Measurements from ENCODE around the gene RIMBP2. TPM values are rescaled to one million over a fixed set of nuclear protein-coding genes. Genes with fewer than 3 reads are reported as not detected.

The RIMBP2 gene
- total RNA-seq, 1 donor from 2014 or later: 0.99 TPM

DNA sequence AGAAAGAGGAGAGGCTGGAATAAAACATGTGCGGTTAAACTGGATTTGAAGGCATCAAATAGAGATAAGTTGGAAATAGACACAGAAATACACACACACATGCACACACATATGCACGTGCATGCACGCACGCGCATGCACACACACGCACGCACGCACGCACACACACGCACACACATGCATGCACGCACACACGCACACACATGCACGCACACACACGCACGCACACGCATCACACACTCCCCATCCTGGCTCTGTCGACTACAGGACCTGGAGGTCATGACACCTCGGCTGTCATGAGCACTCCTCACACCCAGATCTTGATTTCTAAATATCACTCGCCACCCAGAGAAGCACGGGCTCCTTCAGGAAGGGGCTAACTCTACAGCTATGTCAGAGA, 51.8 kb downstream of the RIMBP2 start:
- Histone ChIP-seq H3K36me3 (no peaks in the 10 kb centered on the region), H3K4me2 (no peak overlapping the region), H4K20me1 (ENCODE audit: low read depth) (no peaks in the 10 kb centered on the region), H3F3A (ENCODE audit: low read depth) (no peaks in the 10 kb centered on the region), H3K4me3 (no peak overlapping the region), H3K9ac (no peak overlapping the region), H2AFZ (replicated peaks) (no peak overlapping the region), H3K27ac (no peak overlapping the region), H3K79me2 (ENCODE audit: low read depth) (no peaks in the 10 kb centered on the region), H3K9me3 (ENCODE audit: low read depth) (no peaks in the 10 kb centered on the region), H3K4me1 (no peaks in the 10 kb centered on the region), H3K27me3 (no peaks in the 10 kb centered on the region)
- Mint-ChIP-seq H3K27me3 (ENCODE audit: insufficient read depth, low read depth) (no peaks in the 10 kb centered on the region), H3K27ac (no peak overlapping the region), H3K36me3 (peaks cover 2% of the 10 kb centered on the region), H3K9me3 (peaks cover 24% of the 10 kb centered on the region), H3K4me3 (no peak overlapping the region), H3K4me1 (peaks cover 8% of the 10 kb centered on the region)
- no peak for TF ChIP-seq EZH2phosphoT487 (IDR thresholded peaks at IDR 0.05)
- TF ChIP-seq, protein P1, sequence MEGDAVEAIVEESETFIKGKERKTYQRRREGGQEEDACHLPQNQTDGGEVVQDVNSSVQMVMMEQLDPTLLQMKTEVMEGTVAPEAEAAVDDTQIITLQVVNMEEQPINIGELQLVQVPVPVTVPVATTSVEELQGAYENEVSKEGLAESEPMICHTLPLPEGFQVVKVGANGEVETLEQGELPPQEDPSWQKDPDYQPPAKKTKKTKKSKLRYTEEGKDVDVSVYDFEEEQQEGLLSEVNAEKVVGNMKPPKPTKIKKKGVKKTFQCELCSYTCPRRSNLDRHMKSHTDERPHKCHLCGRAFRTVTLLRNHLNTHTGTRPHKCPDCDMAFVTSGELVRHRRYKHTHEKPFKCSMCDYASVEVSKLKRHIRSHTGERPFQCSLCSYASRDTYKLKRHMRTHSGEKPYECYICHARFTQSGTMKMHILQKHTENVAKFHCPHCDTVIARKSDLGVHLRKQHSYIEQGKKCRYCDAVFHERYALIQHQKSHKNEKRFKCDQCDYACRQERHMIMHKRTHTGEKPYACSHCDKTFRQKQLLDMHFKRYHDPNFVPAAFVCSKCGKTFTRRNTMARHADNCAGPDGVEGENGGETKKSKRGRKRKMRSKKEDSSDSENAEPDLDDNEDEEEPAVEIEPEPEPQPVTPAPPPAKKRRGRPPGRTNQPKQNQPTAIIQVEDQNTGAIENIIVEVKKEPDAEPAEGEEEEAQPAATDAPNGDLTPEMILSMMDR (IDR thresholded peaks at IDR 0.05): no peak
- no peak for TF ChIP-seq EZH2 (IDR thresholded peaks at IDR 0.05)
- DNase-seq (ENCODE audit: low spot score): no peak

DNA sequence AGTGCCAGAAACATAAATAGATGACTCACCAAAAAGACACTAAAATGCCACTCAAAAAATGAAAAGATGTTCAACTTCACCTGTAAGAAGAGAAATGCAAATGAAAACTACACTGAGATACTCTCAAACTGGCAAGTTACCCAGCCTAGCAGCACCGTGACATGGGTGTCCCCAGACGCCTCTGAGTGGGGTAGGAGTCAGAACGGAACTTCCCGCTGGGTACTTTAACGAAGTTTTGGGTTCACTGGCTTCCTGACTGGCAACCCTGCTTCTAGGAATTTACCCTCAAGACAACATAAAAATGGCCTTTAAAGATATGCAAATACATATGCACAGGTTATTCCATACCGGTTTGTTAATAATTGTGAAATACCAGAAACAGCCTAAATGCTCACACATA, 52.6 kb downstream of the RIMBP2 start:
- Mint-ChIP-seq H3K4me1 (peaks cover 13% of the 10 kb centered on the region), H3K9me3 (peaks cover 20% of the 10 kb centered on the region), H3K27me3 (ENCODE audit: insufficient read depth, low read depth) (no peaks in the 10 kb centered on the region), H3K4me3 (no peak overlapping the region), H3K36me3 (peaks cover 2% of the 10 kb centered on the region), H3K27ac (no peak overlapping the region)
- TF ChIP-seq EZH2phosphoT487 (IDR thresholded peaks at IDR 0.05) (no peak), EZH2 (IDR thresholded peaks at IDR 0.05) (no peak)
- TF ChIP-seq, protein P1 (IDR thresholded peaks at IDR 0.05): no peak
- H3K36me3 ChIP-seq: no peaks in the 10 kb centered on the region
- no peak overlapping the region for H3K9ac ChIP-seq
- H3K9me3 ChIP-seq (ENCODE audit: low read depth): no peaks in the 10 kb centered on the region
- H3F3A ChIP-seq (ENCODE audit: low read depth): no peaks in the 10 kb centered on the region
- H2AFZ ChIP-seq (replicated peaks): no peak overlapping the region
- no peaks in the 10 kb centered on the region for H4K20me1 ChIP-seq (ENCODE audit: low read depth)
- H3K79me2 ChIP-seq (ENCODE audit: low read depth): no peaks in the 10 kb centered on the region
- no peak overlapping the region for H3K27ac ChIP-seq
- no peak overlapping the region for H3K4me3 ChIP-seq
- no peak for DNase-seq (ENCODE audit: low spot score)
- H3K4me2 ChIP-seq: no peak overlapping the region
- no peaks in the 10 kb centered on the region for H3K27me3 ChIP-seq
- no peaks in the 10 kb centered on the region for H3K4me1 ChIP-seq

DNA sequence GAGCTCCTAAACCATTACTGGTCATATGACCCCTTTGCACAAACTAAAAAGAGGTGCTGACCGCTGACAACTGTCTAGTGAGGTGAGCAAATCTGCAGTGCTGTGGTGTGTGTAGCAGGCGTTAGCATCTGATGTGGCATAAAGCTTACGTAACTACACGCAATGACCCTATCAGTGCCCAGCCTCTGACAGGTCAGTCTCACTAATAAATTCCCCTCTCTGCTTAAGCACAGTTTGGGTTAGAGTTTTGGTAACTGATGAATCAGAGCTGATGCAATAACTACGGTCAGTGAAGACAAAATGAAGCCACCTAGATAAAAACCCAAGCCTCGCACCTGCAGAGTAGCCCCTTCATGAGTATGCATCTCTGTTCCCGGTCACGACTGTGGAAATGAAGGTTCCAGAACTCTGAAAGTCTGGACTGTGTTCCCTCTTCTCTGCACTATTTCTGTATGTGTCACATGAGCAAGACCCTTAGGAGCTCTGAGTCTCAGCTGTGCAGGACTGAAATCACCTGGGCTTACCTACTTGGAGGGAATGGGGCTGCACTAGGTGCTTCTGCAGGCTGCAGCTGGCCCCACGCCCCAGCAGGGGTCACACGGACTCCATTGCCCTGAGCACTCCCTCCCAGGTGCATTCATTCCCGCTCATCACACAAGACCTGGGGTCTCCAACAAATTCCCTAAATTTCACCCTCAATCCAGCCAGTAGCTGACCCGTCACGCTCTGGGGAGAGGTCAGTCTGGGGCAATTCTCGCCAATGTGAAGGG, 54.4 kb downstream of the RIMBP2 start:
- Mint-ChIP-seq H3K27ac (peak overlapping the region; percentile 57), H3K4me3 (no peak overlapping the region), H3K27me3 (ENCODE audit: insufficient read depth, low read depth) (peaks cover 2% of the 10 kb centered on the region), H3K9me3 (peaks cover 14% of the 10 kb centered on the region), H3K36me3 (no peaks in the 10 kb centered on the region), H3K4me1 (peaks cover 25% of the 10 kb centered on the region)
- no peaks in the 10 kb centered on the region for H3K4me1 ChIP-seq
- H3K9ac ChIP-seq: no peak overlapping the region
- DNase-seq (ENCODE audit: low spot score): peak; percentile 30
- no peak overlapping the region for H3K4me3 ChIP-seq
- H4K20me1 ChIP-seq (ENCODE audit: low read depth): no peaks in the 10 kb centered on the region
- no peak overlapping the region for H3K4me2 ChIP-seq
- TF ChIP-seq EZH2 (IDR thresholded peaks at IDR 0.05) (no peak), EZH2phosphoT487 (IDR thresholded peaks at IDR 0.05) (no peak)
- TF ChIP-seq, protein P1 (IDR thresholded peaks at IDR 0.05): no peak
- no peaks in the 10 kb centered on the region for H3F3A ChIP-seq (ENCODE audit: low read depth)
- no peaks in the 10 kb centered on the region for H3K36me3 ChIP-seq
- no peak overlapping the region for H3K27ac ChIP-seq
- no peaks in the 10 kb centered on the region for H3K9me3 ChIP-seq (ENCODE audit: low read depth)
- no peaks in the 10 kb centered on the region for H3K79me2 ChIP-seq (ENCODE audit: low read depth)
- no peaks in the 10 kb centered on the region for H3K27me3 ChIP-seq
- H2AFZ ChIP-seq (replicated peaks): no peak overlapping the region
